Activated T-cell treated with anti-CD3 and anti-CD28 coated beads, Interleukin-2, amount 50 U/mL, for 4 hours (primary cell): ENCODE data around the gene INF2. TPM values are rescaled to one million over a fixed set of nuclear protein-coding genes. Genes with fewer than 3 reads are reported as not detected.
A peak's percentile ranks its signal among the peaks of the same experiment; 100 is the strongest.

Source experiments
- ATAC-seq, 2 donors: fragments of 200-7000 bp; cut with Tn5 transposase; one replicate each; pipeline ENCODE4 v1.10.0; 2021
- DNase-seq: peaks from one replicate; pipeline ENCODE4 v3.0.0-alpha.2; 2020
- H3K27me3 Mint-ChIP-seq: one replicate; pipeline ENCODE4 v1.8.0; 2021; ENCODE audit warnings: low read depth, mixed read lengths
- H3K36me3 Mint-ChIP-seq: one replicate; pipeline ENCODE4 v1.8.0; 2022; ENCODE audit warnings: mixed read lengths; ENCODE audit not compliant: insufficient read depth
- H3K4me1 Mint-ChIP-seq: one replicate; pipeline ENCODE4 v1.8.0; 2021; ENCODE audit warnings: low read depth, mixed read lengths
- H3K4me3 Mint-ChIP-seq: one replicate; pipeline ENCODE4 v1.8.0; 2021; ENCODE audit warnings: mild to moderate bottlenecking, moderate library complexity, mixed read lengths
- H3K9me3 Mint-ChIP-seq: one replicate; pipeline ENCODE4 v1.8.0; 2021; ENCODE audit warnings: mixed read lengths
- total RNA-seq, 3 donors: library from RNA; stranded (reverse); gene quantifications; one replicate each; pipeline ENCODE4 v1.2.1, GENCODE V29; 2021

INF2 gene
- total RNA-seq: 10 to 100 TPM; 51.8 to 54.9 (median 54.5) TPM

GRCh38 chr14:104689109-104689880 is at the start of gene INF2:
INF2 (plus strand) TSS chr14:104689618; CDS start chr14:104701366, 11,748 bp downstream.
- Mint-ChIP-seq H3K27me3 (no peaks in the 10 kb centered on the region), H3K4me3 (peak within 1 kb of the TSS; percentile 78), H3K36me3 (no peaks in the 10 kb centered on the region), H3K9me3 (no peaks in the 10 kb centered on the region), H3K4me1 (peaks cover 43% of the 10 kb centered on the region)
- peak; percentile 67 to 70 for ATAC-seq
- peak; percentile 45 for DNase-seq

- Mint-ChIP-seq H3K4me1 (peaks cover 6% of the 10 kb centered on the region), H3K27me3 (peaks cover 19% of the 10 kb centered on the region), H3K4me3 (no peak overlapping the region), H3K9me3 (peaks cover 2% of the 10 kb centered on the region), H3K36me3 (no peaks in the 10 kb centered on the region)
- peak; percentile 33 for DNase-seq
- ATAC-seq: peak; percentile 81 to 85
Measured at GRCh38 chr14:104639885-104640548, 49.4 kb upstream of the INF2 start.

- Mint-ChIP-seq H3K27me3 (peaks cover 19% of the 10 kb centered on the region), H3K9me3 (peaks cover 6% of the 10 kb centered on the region), H3K36me3 (no peaks in the 10 kb centered on the region), H3K4me3 (no peak overlapping the region), H3K4me1 (peaks cover 6% of the 10 kb centered on the region)
- ATAC-seq (no peak), DNase-seq (no peak)
Measured at GRCh38 chr14:104640681-104641080, 48.7 kb upstream of the INF2 start.

GRCh38 chr14:104641753-104642539 is 47.5 kb upstream of the INF2 start:
- DNase-seq (no peak), ATAC-seq (peak in 1 of 2 donors; percentile 19)
- Mint-ChIP-seq H3K36me3 (no peaks in the 10 kb centered on the region), H3K4me1 (peaks cover 6% of the 10 kb centered on the region), H3K9me3 (peaks cover 6% of the 10 kb centered on the region), H3K4me3 (no peak overlapping the region), H3K27me3 (peaks cover 19% of the 10 kb centered on the region)

- Mint-ChIP-seq H3K9me3 (peaks cover 6% of the 10 kb centered on the region), H3K27me3 (peaks cover 19% of the 10 kb centered on the region), H3K36me3 (no peaks in the 10 kb centered on the region), H3K4me1 (peaks cover 6% of the 10 kb centered on the region), H3K4me3 (no peak overlapping the region)
- ATAC-seq (no peak), DNase-seq (no peak)
Measured at GRCh38 chr14:104642540-104642868, 46.9 kb upstream of the INF2 start.

- peaks cover 6% of the 10 kb centered on the region for H3K9me3 Mint-ChIP-seq
- no peak for ATAC-seq
- peaks cover 11% of the 10 kb centered on the region for H3K27me3 Mint-ChIP-seq
- H3K4me3 Mint-ChIP-seq: no peak overlapping the region
- H3K4me1 Mint-ChIP-seq: peaks cover 6% of the 10 kb centered on the region
- H3K36me3 Mint-ChIP-seq: no peaks in the 10 kb centered on the region
- no peak for DNase-seq
Measured at GRCh38 chr14:104643306-104643705, 46.1 kb upstream of the INF2 start.

GRCh38 chr14:104644091-104644635 is 45.3 kb upstream of the INF2 start:
- no peak for ATAC-seq

GRCh38 chr14:104644656-104645378 is 44.6 kb upstream of the INF2 start:
- H3K9me3 Mint-ChIP-seq: peaks cover 6% of the 10 kb centered on the region
- H3K36me3 Mint-ChIP-seq: no peaks in the 10 kb centered on the region
- H3K4me1 Mint-ChIP-seq: peaks cover 6% of the 10 kb centered on the region
- peaks cover 6% of the 10 kb centered on the region for H3K27me3 Mint-ChIP-seq
- no peak overlapping the region for H3K4me3 Mint-ChIP-seq
- no peak for ATAC-seq
- no peak for DNase-seq

More at GRCh38 chr14:104644091-104644635, 45.3 kb upstream of the INF2 start:
- Mint-ChIP-seq H3K4me1 (peaks cover 6% of the 10 kb centered on the region), H3K36me3 (no peaks in the 10 kb centered on the region), H3K4me3 (no peak overlapping the region), H3K27me3 (peaks cover 6% of the 10 kb centered on the region), H3K9me3 (peaks cover 6% of the 10 kb centered on the region)
- no peak for DNase-seq

GRCh38 chr14:104647467-104648043 is 41.9 kb upstream of the INF2 start:
- Mint-ChIP-seq H3K36me3 (no peaks in the 10 kb centered on the region), H3K4me1 (peaks cover 2% of the 10 kb centered on the region), H3K9me3 (peaks cover 6% of the 10 kb centered on the region), H3K27me3 (peaks cover 5% of the 10 kb centered on the region), H3K4me3 (no peak overlapping the region)
- DNase-seq: no peak
- ATAC-seq: no peak

- DNase-seq (peak; percentile 68), ATAC-seq (peak; percentile 85 to 92)
- peaks cover under 1% of the 10 kb centered on the region for H3K9me3 Mint-ChIP-seq
- peak overlapping the region; percentile 56 for H3K4me3 Mint-ChIP-seq
- peaks cover 6% of the 10 kb centered on the region for H3K27me3 Mint-ChIP-seq
- H3K4me1 Mint-ChIP-seq: peaks cover 2% of the 10 kb centered on the region
- H3K36me3 Mint-ChIP-seq: no peaks in the 10 kb centered on the region
Measured at GRCh38 chr14:104650057-104650980, 39.1 kb upstream of the INF2 start.

GRCh38 chr14:104650981-104651875 is 38.2 kb upstream of the INF2 start:
- H3K9me3 Mint-ChIP-seq: no peaks in the 10 kb centered on the region
- no peak for DNase-seq
- H3K36me3 Mint-ChIP-seq: no peaks in the 10 kb centered on the region
- no peak for ATAC-seq
- peaks cover 5% of the 10 kb centered on the region for H3K4me1 Mint-ChIP-seq
- no peak overlapping the region for H3K4me3 Mint-ChIP-seq
- peaks cover 6% of the 10 kb centered on the region for H3K27me3 Mint-ChIP-seq

- peaks cover 6% of the 10 kb centered on the region for H3K27me3 Mint-ChIP-seq
- no peak overlapping the region for H3K4me3 Mint-ChIP-seq
- ATAC-seq: no peak
- no peak for DNase-seq
- H3K4me1 Mint-ChIP-seq: peaks cover 11% of the 10 kb centered on the region
- no peaks in the 10 kb centered on the region for H3K36me3 Mint-ChIP-seq
- H3K9me3 Mint-ChIP-seq: no peaks in the 10 kb centered on the region
Measured at GRCh38 chr14:104651876-104652260, 37.5 kb upstream of the INF2 start.
